Smooth muscle cell (in vitro differentiated cells): ENCODE measurements around the gene ANKRD35. TPM values are rescaled to one million over a fixed set of nuclear protein-coding genes. Genes with fewer than 3 reads are reported as not detected.
"Not testable (repeated sequence)": the region's sequence is repeated elsewhere in the genome, so short reads cannot be mapped to it uniquely, and the experiment has no call there.

Experiments
- DNase-seq: peaks from one replicate; lab custom pipeline; 2025; ENCODE audit not compliant: unreplicated experiment; lab: John Stamatoyannopoulos, UW
- H2AFZ ChIP-seq: fragments of 200-600 bp; sonication (generic); 2 replicates; pipeline ENCODE4 v1.6.0; 2016; ENCODE audit warnings: antibody characterized with exemption, low read depth, mild to moderate bottlenecking
- H3F3A ChIP-seq: fragments of 200-600 bp; sonication (generic); 2 replicates; pipeline ENCODE4 v1.6.0; 2017; ENCODE audit warnings: antibody characterized with exemption, low read depth
- H3K27ac ChIP-seq: fragments of 200-600 bp; sonication (generic); 2 replicates; pipeline ENCODE4 v1.5.1; 2016; ENCODE audit warnings: low read depth, mild to moderate bottlenecking
- H3K27me3 ChIP-seq: fragments of 200-600 bp; sonication (generic); 2 replicates; pipeline ENCODE4 v1.6.1; 2016; ENCODE audit warnings: low read depth, mild to moderate bottlenecking
- H3K36me3 ChIP-seq: fragments of 200-600 bp; sonication (generic); 2 replicates; pipeline ENCODE4 v1.5.1; 2016; ENCODE audit warnings: low read depth
- H3K4me1 ChIP-seq: fragments of 200-600 bp; sonication (generic); 2 replicates; pipeline ENCODE4 v1.5.1; 2016; ENCODE audit warnings: low read depth
- H3K4me2 ChIP-seq: fragments of 200-600 bp; sonication (generic); 2 replicates; pipeline ENCODE4 v1.6.0; 2016; ENCODE audit warnings: mild to moderate bottlenecking
- H3K4me3 ChIP-seq: fragments of 200-600 bp; sonication (generic); 2 replicates; pipeline ENCODE4 v1.5.1; 2016; ENCODE audit warnings: mild to moderate bottlenecking
- H3K79me2 ChIP-seq: fragments of 200-600 bp; sonication (generic); 2 replicates; pipeline ENCODE4 v1.6.0; 2016; ENCODE audit warnings: low read depth, mild to moderate bottlenecking
- H3K9ac ChIP-seq: fragments of 200-600 bp; sonication (generic); 2 replicates; pipeline ENCODE4 v1.6.0; 2016; ENCODE audit warnings: low read depth
- H3K9me3 ChIP-seq: fragments of 200-600 bp; sonication (generic); replicated peaks from 2 replicates; pipeline ENCODE4 v1.5.1; 2016; ENCODE audit warnings: low read depth
- H4K20me1 ChIP-seq: fragments of 200-600 bp; sonication (generic); 2 replicates; pipeline ENCODE4 v1.6.0; 2016; ENCODE audit warnings: low read depth
- CTCF ChIP-seq: fragments of 200-600 bp; sonication (generic); IDR thresholded peaks from 2 replicates; pipeline ENCODE4 v1.5.1; 2017; ENCODE audit warnings: borderline replicate concordance, mild to moderate bottlenecking, antibody characterized with exemption; ENCODE audit not compliant: insufficient read depth, poor library complexity, severe bottlenecking
- WGBS: methylation state at CpG from one replicate; pipeline ENCODE4 v1.1.7; 2016; ENCODE audit warnings: low lambda C conversion rate; 5-methylcytosine and 5-hydroxymethylcytosine counted together
- polyA plus RNA-seq: library from polyadenylated mRNA; unstranded; fragments of >200 nt; fragmentation: Nextera tagmentation; extraction: Ambion mirVana; gene quantifications from 2 replicates; pipeline ENCODE4 v1.2.1, GENCODE V29; 2016
- total RNA-seq: library from RNA; depleted of rRNA; stranded (reverse); fragments of >200 nt; gene quantifications from 2 replicates; pipeline ENCODE4 v1.2.3, GENCODE V29; 2014

ANKRD35 gene
- total and polyA plus RNA-seq, 2 experiments from 2014 or later = 1.7 to 1.8 TPM

- H2AFZ ChIP-seq = no peak within 1 kb of the TSS
- no peaks in the 10 kb centered on the region for H3K79me2 ChIP-seq
- TF ChIP-seq CTCF = peak; percentile 98
- H4K20me1 ChIP-seq = no peaks in the 10 kb centered on the region
- peak within 1 kb of the TSS; percentile 64 for H3K4me3 ChIP-seq
- no peak within 1 kb of the TSS for H3K27ac ChIP-seq
- H3K4me1 ChIP-seq = peaks cover 3% of the 10 kb centered on the region
- peaks cover 1% of the 10 kb centered on the region for H3K36me3 ChIP-seq
- H3K27me3 ChIP-seq = no peaks in the 10 kb centered on the region
- H3K4me2 ChIP-seq = peak within 1 kb of the TSS; percentile 94
- peak within 1 kb of the TSS; percentile 55 for H3K9ac ChIP-seq
- peaks cover 23% of the 10 kb centered on the region for H3F3A ChIP-seq
- no peaks in the 10 kb centered on the region for H3K9me3 ChIP-seq
- WGBS = 4% methylated on average over 50 of the region's 50 CpGs
- peak; percentile 45 for DNase-seq
Measured at GRCh38 chr1:145845514-145846161, 40.0 kb downstream of the ANKRD35 start, which contains the start of gene NUDT17. Gene NUDT17, plus strand, starts transcription at chr1:145845630. Its CDS starts 11 bp downstream, at chr1:145845641.

- 24% methylated on average over 4 of the region's 4 CpGs for WGBS
- H4K20me1 ChIP-seq = no peaks in the 10 kb centered on the region
- no peaks in the 10 kb centered on the region for H3K9me3 ChIP-seq
- no peak overlapping the region for H3K9ac ChIP-seq
- peak overlapping the region; percentile 64 for H3K4me3 ChIP-seq
- H3K79me2 ChIP-seq = no peaks in the 10 kb centered on the region
- peaks cover 6% of the 10 kb centered on the region for H3K36me3 ChIP-seq
- no peak for DNase-seq
- TF ChIP-seq CTCF = no peak
- H3K27me3 ChIP-seq = no peaks in the 10 kb centered on the region
- peak overlapping the region; percentile 94 for H3K4me2 ChIP-seq
- H3K27ac ChIP-seq = no peak overlapping the region
- peaks cover 2% of the 10 kb centered on the region for H3K4me1 ChIP-seq
- peaks cover 18% of the 10 kb centered on the region for H3F3A ChIP-seq
- no peak overlapping the region for H2AFZ ChIP-seq
Measured at GRCh38 chr1:145845144-145845513, 40.5 kb downstream of the ANKRD35 start.

GRCh38 chr1:145843031-145843430 lies 42.6 kb downstream of the ANKRD35 start:
- WGBS = 97% methylated on average over 3 of the region's 3 CpGs
- Histone ChIP-seq H3K4me1 (no peaks in the 10 kb centered on the region), H3K4me2 (no peak overlapping the region), H2AFZ (no peak overlapping the region), H3K27ac (no peak overlapping the region), H3K9me3 (no peaks in the 10 kb centered on the region), H3K36me3 (peaks cover 21% of the 10 kb centered on the region), H4K20me1 (no peaks in the 10 kb centered on the region), H3K9ac (no peak overlapping the region), H3K27me3 (no peaks in the 10 kb centered on the region), H3F3A (peaks cover 17% of the 10 kb centered on the region), H3K79me2 (no peaks in the 10 kb centered on the region), H3K4me3 (no peak overlapping the region)
- DNase-seq = no peak
- no peak for TF ChIP-seq CTCF

DNA sequence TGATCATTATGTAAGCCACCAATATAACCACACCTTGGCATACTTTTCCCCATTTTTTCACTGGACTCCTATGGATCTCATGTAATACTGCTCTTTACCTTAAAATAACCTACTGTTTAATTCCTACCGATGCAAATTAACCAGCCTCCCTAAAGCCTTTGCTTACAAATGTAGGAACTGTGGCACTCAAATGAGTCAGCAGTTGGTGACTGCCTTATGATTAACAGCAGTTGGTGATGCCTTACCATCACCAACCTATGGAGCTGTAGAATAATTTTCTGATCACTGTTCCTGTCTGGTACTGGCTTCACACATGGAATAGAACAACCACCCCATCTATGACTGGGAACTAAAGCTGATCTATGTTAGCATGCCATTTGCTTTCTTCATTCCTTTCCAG lies 48.0 kb downstream of the ANKRD35 start:
- no peak for TF ChIP-seq CTCF

GRCh38 chr1:145830810-145831209 lies 54.9 kb downstream of the ANKRD35 start:
- not testable (repeated sequence) for H4K20me1 ChIP-seq, H3K4me3 ChIP-seq, H3K9ac ChIP-seq, DNase-seq, H3K4me1 ChIP-seq, H3F3A ChIP-seq, H3K79me2 ChIP-seq, H3K4me2 ChIP-seq, H3K9me3 ChIP-seq, H2AFZ ChIP-seq, H3K27me3 ChIP-seq, H3K27ac ChIP-seq
- peaks cover 48% of the 10 kb centered on the region for H3K36me3 ChIP-seq
- WGBS = 100% methylated on average over 2 of the region's 2 CpGs

More for the DNA sequence above, 48.0 kb downstream of the ANKRD35 start:
- Histone ChIP-seq H3K9ac (no peak overlapping the region), H3K4me2 (no peak overlapping the region), H3K79me2 (no peaks in the 10 kb centered on the region), H3K27me3 (no peaks in the 10 kb centered on the region), H3K4me3 (no peak overlapping the region), H2AFZ (no peak overlapping the region), H4K20me1 (no peaks in the 10 kb centered on the region), H3K27ac (no peak overlapping the region), H3K4me1 (no peaks in the 10 kb centered on the region), H3F3A (peaks cover 1% of the 10 kb centered on the region), H3K36me3 (peaks cover 47% of the 10 kb centered on the region), H3K9me3 (no peaks in the 10 kb centered on the region)
- WGBS = 94% methylated on average over 1 of the region's 1 CpG
- DNase-seq = no peak
